DND-41 (cell line): ENCODE measurements around the gene NR2F1-AS1.

ENCODE experiments used
- ATAC-seq: fragments of 200-7000 bp; cut with Tn5 transposase; 3 replicates; pipeline ENCODE4 v1.9.1; 2021; ENCODE audit warnings: low read depth; ENCODE audit not compliant: insufficient read depth
- DNase-seq: peaks from one replicate; pipeline ENCODE4 v3.0.0-alpha.2; 2020
- H2AFZ ChIP-seq: 2 replicates; pipeline ENCODE4 v1.6.0; 2012; ENCODE audit warnings: low read depth, low read length
- H3K27ac ChIP-seq: 2 replicates; pipeline ENCODE4 v1.5.1; 2012; ENCODE audit warnings: low read length, inconsistent platforms
- H3K27me3 ChIP-seq: fragments of 200-600 bp; sonication (generic); 2 replicates; pipeline ENCODE4 v1.6.0; 2012; ENCODE audit warnings: low read length, mild to moderate bottlenecking, inconsistent platforms; ENCODE audit not compliant: insufficient read depth, poor library complexity
- H3K36me3 ChIP-seq: 2 replicates; pipeline ENCODE4 v1.5.1; 2012; ENCODE audit warnings: low read length, inconsistent platforms; ENCODE audit not compliant: insufficient read depth
- H3K4me1 ChIP-seq: 2 replicates; pipeline ENCODE4 v1.5.1; 2012; ENCODE audit warnings: mild to moderate bottlenecking, low read length; ENCODE audit not compliant: insufficient read depth
- H3K4me2 ChIP-seq: 2 replicates; pipeline ENCODE4 v1.6.0; 2012; ENCODE audit warnings: mild to moderate bottlenecking, moderate library complexity, low read length, inconsistent platforms; ENCODE audit not compliant: insufficient read depth
- H3K4me3 ChIP-seq, 2 experiments: fragments of 200-600 bp in 1 of 2; shearing (Covaris generic) in 1 of 2; 2 replicates each; pipeline ENCODE4 v1.5.1; 2012 to 2016; ENCODE audit warnings: inconsistent platforms in 2 of 2, low read length in 2 of 2, mild to moderate bottlenecking in 2 of 2, low read depth in 1 of 2, moderate library complexity in 1 of 2
- H3K79me2 ChIP-seq: 2 replicates; pipeline ENCODE4 v1.6.0; 2012; ENCODE audit warnings: low read length, inconsistent platforms; ENCODE audit not compliant: insufficient read depth
- H3K9ac ChIP-seq: 2 replicates; pipeline ENCODE4 v1.6.0; 2012; ENCODE audit warnings: low read depth, mild to moderate bottlenecking, inconsistent platforms, low read length, moderate library complexity
- H3K9me3 ChIP-seq: 2 replicates; pipeline ENCODE4 v1.5.1; 2012; ENCODE audit warnings: low read length, moderate library complexity, mild to moderate bottlenecking, inconsistent platforms; ENCODE audit not compliant: insufficient read depth, severe bottlenecking
- H4K20me1 ChIP-seq: 2 replicates; pipeline ENCODE4 v1.6.0; 2012; ENCODE audit warnings: low read length; ENCODE audit not compliant: insufficient read depth
- CTCF ChIP-seq: IDR thresholded peaks from 2 replicates; pipeline ENCODE4 v1.5.1; 2012; ENCODE audit warnings: borderline replicate concordance, low read length, moderate library complexity, mild to moderate bottlenecking; ENCODE audit not compliant: poor library complexity, severe bottlenecking; ENCODE audit errors: extremely low read depth
- EZH2 ChIP-seq: IDR thresholded peaks from 3 replicates; pipeline ENCODE4 v1.6.1; 2012; ENCODE audit warnings: borderline replicate concordance, low read depth, mild to moderate bottlenecking, moderate library complexity, low read length, inconsistent platforms; ENCODE audit not compliant: severe bottlenecking

Gene NR2F1-AS1

DNA sequence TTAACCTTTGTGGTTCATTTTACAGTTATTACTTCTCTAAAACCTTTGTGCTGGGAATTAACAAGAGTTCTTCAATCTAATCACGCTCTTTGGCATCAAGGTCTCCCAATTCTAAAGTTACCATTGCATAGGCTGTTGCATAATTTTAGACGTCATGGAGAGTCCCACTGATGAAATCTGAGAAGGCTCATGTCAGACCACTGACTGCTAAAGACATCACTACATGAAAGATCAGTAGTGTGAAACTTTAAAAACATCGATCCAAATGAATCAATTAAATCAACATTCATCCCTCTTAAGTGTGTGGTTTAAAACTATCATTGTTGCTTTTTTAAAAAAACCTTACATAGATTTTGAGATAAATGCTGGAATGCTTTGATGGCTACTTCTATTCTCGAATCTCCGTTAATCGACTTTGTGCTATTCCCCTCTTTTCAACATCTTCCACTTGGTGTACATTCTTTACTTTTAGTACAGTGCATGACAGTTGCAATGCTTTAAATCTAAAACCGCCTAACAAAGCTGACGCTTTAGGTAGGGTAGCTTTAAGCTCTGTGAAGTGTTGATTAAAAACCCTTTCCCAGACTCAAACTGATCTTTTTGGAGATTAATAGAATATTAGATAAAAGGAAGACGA lies 35.6 kb upstream of the NR2F1-AS1 start:
- Histone ChIP-seq H3K4me3 (no peak overlapping the region), H3K9ac (no peak overlapping the region), H3K27me3 (peaks cover 6% of the 10 kb centered on the region), H4K20me1 (no peaks in the 10 kb centered on the region), H3K4me2 (no peak overlapping the region), H3K79me2 (no peaks in the 10 kb centered on the region), H3K9me3 (no peaks in the 10 kb centered on the region), H3K4me1 (no peaks in the 10 kb centered on the region), H3K36me3 (no peaks in the 10 kb centered on the region), H3K27ac (no peak overlapping the region), H2AFZ (no peak overlapping the region)
- DNase-seq: no peak
- TF ChIP-seq EZH2: no peak
- no peak for TF ChIP-seq CTCF
- ATAC-seq: no peak

GRCh38 chr5:93612855-93613243 lies 31.8 kb upstream of the NR2F1-AS1 start:
- no peak overlapping the region for H2AFZ ChIP-seq
- no peak overlapping the region for H3K27ac ChIP-seq
- H3K27me3 ChIP-seq: peaks cover 41% of the 10 kb centered on the region
- ATAC-seq: no peak
- H4K20me1 ChIP-seq: no peaks in the 10 kb centered on the region
- H3K9ac ChIP-seq: no peak overlapping the region
- no peak overlapping the region for H3K4me3 ChIP-seq
- no peaks in the 10 kb centered on the region for H3K9me3 ChIP-seq
- no peak overlapping the region for H3K4me2 ChIP-seq
- DNase-seq: no peak
- H3K79me2 ChIP-seq: no peaks in the 10 kb centered on the region
- H3K36me3 ChIP-seq: no peaks in the 10 kb centered on the region
- TF ChIP-seq EZH2: no peak
- TF ChIP-seq CTCF: no peak
- peaks cover 4% of the 10 kb centered on the region; the same call in 1 of the 2 replicates for H3K4me1 ChIP-seq

GRCh38 chr5:93611976-93612854 lies 31.2 kb upstream of the NR2F1-AS1 start:
- Histone ChIP-seq H3K4me3 (no peak overlapping the region), H3K36me3 (no peaks in the 10 kb centered on the region), H4K20me1 (no peaks in the 10 kb centered on the region), H3K27ac (no peak overlapping the region), H3K27me3 (peaks cover 47% of the 10 kb centered on the region), H3K9ac (no peak overlapping the region), H3K9me3 (no peaks in the 10 kb centered on the region), H2AFZ (no peak overlapping the region), H3K4me1 (peaks cover 4% of the 10 kb centered on the region; the same call in 1 of the 2 replicates), H3K79me2 (no peaks in the 10 kb centered on the region), H3K4me2 (no peak overlapping the region)
- ATAC-seq (no peak), DNase-seq (no peak)
- TF ChIP-seq EZH2: no peak

DNA sequence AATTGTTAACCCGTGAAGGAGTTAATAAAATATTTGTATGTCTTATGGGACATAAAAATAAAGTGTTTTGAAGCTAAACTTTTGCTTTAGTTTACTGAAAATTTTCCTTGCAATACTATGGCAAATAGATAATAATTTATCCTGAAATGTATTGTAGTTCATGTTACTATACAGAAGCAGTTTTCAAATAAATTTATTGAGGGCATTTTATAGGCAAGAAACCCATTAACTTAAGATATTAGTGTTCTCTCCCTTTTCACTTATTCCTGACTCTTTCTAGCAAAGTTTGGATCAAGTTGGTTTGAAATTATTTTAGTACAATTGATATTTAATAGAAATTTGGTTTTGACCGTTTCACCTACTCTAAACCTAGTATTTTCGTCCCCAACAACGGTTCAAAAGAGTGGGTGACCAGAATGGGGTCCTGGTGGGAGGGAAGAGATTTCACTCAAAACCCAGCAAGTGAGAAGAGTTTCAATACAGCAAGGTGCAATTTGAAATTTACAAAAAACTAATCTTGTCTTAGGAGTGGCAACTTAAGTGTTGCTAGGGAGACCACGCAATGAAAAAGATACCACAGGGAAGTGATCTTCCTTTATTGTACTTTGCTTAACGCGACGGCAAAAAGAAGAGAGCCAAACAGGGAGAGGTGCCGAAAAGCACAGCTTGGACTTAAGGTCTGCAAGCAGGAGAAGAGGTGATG lies 30.4 kb upstream of the NR2F1-AS1 start:
- ATAC-seq (no peak), DNase-seq (no peak)
- no peak overlapping the region for H3K4me3 ChIP-seq
- no peaks in the 10 kb centered on the region for H4K20me1 ChIP-seq
- no peak overlapping the region for H3K9ac ChIP-seq
- H3K27ac ChIP-seq: no peak overlapping the region
- TF ChIP-seq CTCF (no peak), EZH2 (no peak)
- H3K79me2 ChIP-seq: no peaks in the 10 kb centered on the region
- H3K36me3 ChIP-seq: no peaks in the 10 kb centered on the region
- peaks cover 4% of the 10 kb centered on the region; the same call in 1 of the 2 replicates for H3K4me1 ChIP-seq
- H3K9me3 ChIP-seq: no peaks in the 10 kb centered on the region
- no peak overlapping the region for H2AFZ ChIP-seq
- no peak overlapping the region for H3K4me2 ChIP-seq
- H3K27me3 ChIP-seq: peaks cover 48% of the 10 kb centered on the region
